NCI-H2107 (cell line): Measurements from ENCODE around the gene C11orf68.

Experiments
- DNase-seq: peaks from one replicate; lab custom pipeline; 2025; lab: John Stamatoyannopoulos, UW

Gene C11orf68

DNA sequence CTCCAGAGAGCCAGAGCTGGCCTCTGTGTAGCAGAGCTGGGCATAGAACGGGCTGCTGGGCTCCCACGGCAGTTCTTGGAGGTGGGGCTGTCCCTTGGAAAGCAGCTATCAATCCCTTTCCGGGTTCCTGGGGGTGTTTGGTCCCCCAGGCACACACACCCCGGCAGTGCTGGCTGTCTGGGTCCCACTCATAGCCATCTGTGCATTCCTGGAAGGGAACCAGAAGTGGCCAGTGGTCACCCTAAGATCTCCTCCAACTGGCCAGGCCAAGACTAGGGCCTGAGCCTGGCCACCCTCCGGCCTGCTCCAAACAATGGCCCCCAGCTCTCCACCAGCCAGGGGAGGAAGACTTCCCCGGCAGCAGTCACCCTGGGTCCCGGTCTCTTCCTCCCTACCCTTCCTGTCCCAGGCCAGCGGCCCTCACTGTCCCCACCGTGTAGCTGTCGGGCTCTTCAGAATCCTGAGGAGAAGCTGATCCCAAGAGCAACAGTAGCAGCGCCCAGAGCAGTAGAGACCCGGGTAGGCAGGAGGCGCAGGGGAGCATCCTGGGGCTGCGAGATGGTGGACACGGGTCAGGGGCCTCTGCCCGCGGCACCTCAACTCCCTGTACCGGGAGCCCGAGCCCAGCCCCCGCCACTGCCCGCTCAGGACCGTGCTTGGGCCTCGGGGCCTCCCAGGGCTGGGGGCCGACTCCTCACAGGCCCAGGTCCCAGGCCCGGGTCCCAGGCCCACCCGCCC, 46.9 kb downstream of the C11orf68 start:
- DNase-seq: no peak

DNA sequence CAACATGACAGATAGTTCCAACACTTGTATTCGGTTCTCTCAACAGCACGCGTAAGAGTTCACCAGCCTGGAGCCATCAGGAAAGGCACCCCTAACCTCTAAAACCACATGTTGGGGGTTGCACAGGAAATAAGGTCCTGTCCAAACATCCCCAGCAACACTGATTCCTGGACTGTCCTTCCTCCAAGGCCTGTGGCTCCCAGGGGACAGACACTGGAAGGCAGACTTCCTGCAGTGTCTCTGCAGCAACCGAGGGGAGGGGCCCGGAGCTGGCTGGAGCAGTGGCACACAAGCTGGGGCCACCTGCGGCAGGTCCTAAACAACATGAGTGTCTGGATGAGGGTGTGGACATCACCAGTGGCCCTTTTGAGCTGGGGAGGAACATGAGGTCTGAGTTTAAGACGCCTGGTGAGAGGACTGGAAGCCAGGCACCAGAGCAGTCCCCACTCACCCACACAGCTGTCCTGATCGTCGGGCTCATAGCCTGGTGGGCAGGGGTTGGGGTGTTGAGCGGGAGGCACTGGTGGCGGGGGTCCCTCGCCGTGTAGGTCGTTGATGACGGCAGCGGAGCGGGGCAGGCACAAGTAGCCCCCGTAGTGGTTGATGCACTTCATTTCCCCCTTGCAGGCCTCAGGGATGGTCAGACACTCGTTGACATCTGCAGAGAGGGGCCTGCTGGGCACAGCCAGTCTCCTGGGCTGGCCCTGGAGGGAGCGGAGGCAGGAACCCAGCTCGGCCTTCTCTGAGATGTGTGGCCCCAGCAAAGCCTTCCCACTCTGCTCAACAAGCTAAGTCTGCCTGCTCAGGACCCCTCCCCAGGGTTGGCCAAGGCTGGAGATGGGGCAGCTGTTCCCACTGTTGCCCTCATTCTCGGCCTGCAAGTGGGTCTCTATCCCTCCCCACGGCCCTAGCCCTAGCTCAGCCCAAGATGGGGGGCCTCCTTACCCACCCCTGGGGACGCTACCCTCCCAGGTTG, 47.9 kb downstream of the C11orf68 start:
- DNase-seq: no peak

DNA sequence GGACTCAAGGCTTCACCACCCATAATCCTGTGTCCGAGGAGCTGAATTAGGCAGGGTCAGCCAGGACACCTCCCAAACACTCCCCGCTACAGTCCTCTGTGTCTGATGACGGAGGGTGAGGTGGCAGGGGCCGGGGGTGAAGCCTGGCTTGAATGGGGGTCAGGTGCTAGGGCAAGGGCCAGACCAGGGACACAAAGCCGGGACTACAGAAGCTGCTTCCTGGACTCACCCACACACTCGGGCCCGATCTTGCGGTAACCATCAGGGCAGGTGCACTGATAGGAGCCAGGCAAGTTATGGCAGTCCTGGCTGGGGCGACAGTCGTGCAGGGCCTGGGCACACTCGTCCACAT, 48.6 kb downstream of the C11orf68 start:
- DNase-seq: no peak

DNA sequence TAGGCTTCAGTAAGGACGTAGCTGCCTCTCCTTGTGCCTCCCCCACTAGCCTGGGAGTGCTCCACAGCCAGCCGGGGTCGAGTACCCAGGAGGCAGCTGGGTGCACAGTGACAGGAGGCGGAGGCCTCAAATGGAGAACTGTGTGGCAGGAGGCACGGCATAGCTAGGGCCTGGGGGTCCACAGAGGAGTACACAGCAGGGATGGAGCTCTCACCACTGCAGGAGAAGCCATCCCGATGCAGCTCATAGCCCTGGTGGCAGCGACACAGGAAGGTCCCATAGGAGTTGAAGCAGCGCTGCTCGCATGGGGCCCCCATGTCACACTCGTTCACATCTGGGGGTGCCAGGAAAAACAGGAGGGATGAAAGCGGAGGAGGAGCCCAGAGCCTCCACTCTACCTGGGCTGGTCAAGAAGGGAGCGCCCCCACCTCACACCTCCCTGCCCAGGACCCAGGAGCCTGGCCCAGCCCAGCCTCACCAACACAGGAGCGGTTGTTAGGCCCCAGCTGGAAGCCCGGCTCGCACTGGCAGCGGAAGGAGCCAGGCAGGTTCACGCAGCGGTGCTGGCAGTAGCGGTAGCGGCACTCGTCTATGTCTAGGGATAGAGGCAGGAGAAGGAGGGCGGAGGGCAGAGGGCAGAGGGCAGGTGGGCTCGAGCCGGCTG, 49.1 kb downstream of the C11orf68 start:
- DNase-seq: no peak

DNA sequence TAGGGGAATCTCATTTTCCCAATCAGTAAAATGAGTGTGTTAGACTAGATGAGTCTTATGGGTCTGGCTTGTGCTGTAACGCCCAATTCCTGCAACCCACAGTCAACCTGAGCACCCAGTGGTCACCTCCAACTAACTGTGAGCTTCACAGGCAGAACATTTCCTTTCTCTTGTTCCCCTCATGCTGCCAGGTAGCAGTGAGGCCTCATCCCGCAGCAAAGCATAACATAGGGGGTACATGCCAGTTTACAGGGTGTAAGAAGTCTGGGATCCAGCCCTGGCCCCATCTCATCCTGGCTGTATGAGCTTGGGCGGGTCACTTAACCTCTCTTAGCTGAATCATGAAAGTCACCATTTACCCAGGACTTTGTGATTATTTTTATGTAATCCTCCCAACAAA, 50.0 kb downstream of the C11orf68 start:
- DNase-seq: no peak

DNA sequence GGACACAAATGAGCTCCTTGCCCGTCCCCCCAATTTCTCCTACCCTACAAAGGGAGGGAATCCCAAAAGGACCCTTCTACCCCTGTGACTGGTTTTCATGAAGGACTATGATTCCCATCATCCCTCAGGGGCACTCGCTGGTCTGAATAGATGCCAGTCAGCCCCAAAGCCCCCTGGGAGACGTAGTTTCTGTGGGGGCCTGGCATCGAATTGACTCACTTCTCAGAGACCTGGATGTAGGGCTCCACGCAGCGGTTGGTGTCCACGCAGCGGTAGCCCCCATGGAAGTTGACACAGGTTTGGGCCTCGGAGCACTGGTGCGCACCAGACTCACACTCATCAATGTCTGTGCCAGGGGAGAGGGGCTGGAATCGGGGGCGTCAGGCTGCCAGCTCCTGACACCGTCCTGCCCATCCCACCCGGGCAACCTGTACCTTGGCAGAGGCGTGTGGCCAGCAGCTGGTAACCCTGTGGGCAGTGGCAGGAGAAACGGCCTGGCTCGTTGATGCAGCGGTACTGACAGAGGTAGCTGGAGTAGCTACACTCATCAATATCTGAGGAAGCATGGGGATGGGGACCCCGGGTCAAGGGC, 50.7 kb downstream of the C11orf68 start:
- no peak for DNase-seq

DNA sequence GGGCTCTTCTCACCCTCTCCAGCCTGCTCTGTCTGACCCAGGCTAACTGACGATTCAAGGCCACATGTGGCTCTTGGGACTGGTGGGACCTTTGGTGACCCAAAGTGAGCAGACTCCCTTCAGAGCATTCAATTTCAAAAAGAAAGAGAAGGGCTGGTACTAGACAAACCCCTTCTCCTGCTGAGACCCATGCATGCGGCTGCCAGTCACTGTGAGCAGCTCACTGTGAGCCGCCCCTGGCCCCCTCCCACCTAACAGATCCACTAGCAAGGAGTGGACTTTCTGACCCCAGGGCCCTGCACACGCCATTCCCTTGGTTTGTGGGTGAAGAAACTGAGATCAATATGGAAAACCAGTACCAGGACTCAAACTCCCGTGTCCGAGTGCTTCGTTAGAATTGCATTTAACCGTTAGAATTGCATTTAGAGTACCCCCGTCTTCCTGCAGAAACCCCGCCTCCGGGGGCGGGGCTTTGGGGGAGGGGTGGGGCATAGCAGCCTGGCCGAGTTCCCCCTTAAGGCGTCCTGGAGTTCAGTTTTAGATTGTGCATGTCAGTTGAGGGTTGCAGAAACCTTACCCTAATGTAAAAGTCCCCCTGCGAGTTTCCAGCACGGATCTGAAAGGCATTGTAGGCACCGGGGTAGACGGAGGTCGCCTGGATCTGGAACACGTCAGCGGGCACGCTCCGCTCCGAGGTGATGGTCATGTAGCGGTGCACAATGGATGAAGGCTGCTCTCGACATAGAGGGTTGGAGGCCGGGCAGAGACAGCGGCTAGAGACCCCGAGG, 51.4 kb downstream of the C11orf68 start:
- no peak for DNase-seq
